HL-60 (cell line): ENCODE measurements around the gene DBNL.
A peak's percentile ranks its signal among the peaks of the same experiment; 100 is the strongest.

Experiments
- DNase-seq, 2 experiments: peaks; one replicate each; pipeline ENCODE4 v3.0.0-alpha.2; 2010 to 2020; ENCODE audit warnings: low read depth in 1 of 2, low spot score in 1 of 2
- H3K27ac ChIP-seq: fragments of 250-450 bp; sonication (Bioruptor Pico); replicated peaks from 2 replicates; pipeline ENCODE4 v1.5.1; 2020; ENCODE audit warnings: mild to moderate bottlenecking, moderate library complexity
- H3K27me3 ChIP-seq: fragments of 250-450 bp; sonication (Bioruptor Pico); 2 replicates; pipeline ENCODE4 v1.5.1; 2021; ENCODE audit warnings: mild to moderate bottlenecking, moderate library complexity; ENCODE audit not compliant: insufficient read depth, poor library complexity, severe bottlenecking
- H3K4me3 ChIP-seq: replicated peaks from 2 replicates; pipeline ENCODE4 v1.5.1; 2011; ENCODE audit warnings: mild to moderate bottlenecking, control low read depth, low read length; ENCODE audit not compliant: insufficient read depth
- GABPA ChIP-seq: IDR thresholded peaks from 2 replicates; pipeline ENCODE4 v1.6.1; 2012; ENCODE audit warnings: low read depth
- POLR2AphosphoS5 ChIP-seq: IDR thresholded peaks from 2 replicates; pipeline ENCODE4 v1.6.1; 2012; ENCODE audit warnings: low read depth
- REST ChIP-seq: IDR thresholded peaks from 2 replicates; pipeline ENCODE4 v1.6.1; 2012; ENCODE audit warnings: low read depth; ENCODE audit not compliant: insufficient replicate concordance
- SPI1 ChIP-seq: IDR thresholded peaks from 2 replicates; pipeline ENCODE4 v1.6.1; 2012; ENCODE audit warnings: low read depth, mild to moderate bottlenecking, borderline replicate concordance
- TF ChIP-seq, protein P1 (sequence below): IDR thresholded peaks from one replicate; pipeline ENCODE4 v1.5.1; 2011; ENCODE audit warnings: low read length, control low read depth, inconsistent platforms; ENCODE audit not compliant: insufficient read depth

Gene DBNL

GRCh38 chr7:44098092-44099068, 53.9 kb downstream of the DBNL start:
- H3K4me3 ChIP-seq: no peak overlapping the region
- DNase-seq: no peak
- H3K27ac ChIP-seq: peak overlapping the region; percentile 78

DNA sequence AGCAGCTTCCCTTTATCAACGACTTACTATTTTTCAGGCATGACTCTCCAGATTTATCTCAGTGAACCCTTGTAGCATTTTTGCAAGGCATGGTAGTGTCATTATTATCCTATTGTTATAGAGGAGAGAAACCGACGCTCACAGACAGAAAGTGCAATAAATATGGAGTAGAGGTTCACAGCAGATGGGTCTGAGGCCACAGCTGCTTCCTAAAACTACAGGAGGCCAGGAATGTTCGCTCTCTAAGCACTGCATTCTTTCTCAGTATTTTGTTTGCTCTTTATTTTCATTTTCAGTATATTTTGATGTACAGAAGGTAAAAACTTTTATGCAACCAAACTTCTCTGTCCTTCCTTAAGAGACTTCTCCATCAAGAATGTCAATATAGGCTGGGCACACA, 55.2 kb downstream of the DBNL start:
- Histone ChIP-seq H3K27ac (0 out of 2 replicates have a peak overlapping the region, but pooled peaks have one; percentile 2), H3K4me3 (no peak overlapping the region), H3K27me3 (peaks cover under 1% of the 10 kb centered on the region)
- no peak for DNase-seq
- no peak for TF ChIP-seq SPI1
- no peak for TF ChIP-seq REST
- no peak for TF ChIP-seq GABPA
- TF ChIP-seq, protein P1, sequence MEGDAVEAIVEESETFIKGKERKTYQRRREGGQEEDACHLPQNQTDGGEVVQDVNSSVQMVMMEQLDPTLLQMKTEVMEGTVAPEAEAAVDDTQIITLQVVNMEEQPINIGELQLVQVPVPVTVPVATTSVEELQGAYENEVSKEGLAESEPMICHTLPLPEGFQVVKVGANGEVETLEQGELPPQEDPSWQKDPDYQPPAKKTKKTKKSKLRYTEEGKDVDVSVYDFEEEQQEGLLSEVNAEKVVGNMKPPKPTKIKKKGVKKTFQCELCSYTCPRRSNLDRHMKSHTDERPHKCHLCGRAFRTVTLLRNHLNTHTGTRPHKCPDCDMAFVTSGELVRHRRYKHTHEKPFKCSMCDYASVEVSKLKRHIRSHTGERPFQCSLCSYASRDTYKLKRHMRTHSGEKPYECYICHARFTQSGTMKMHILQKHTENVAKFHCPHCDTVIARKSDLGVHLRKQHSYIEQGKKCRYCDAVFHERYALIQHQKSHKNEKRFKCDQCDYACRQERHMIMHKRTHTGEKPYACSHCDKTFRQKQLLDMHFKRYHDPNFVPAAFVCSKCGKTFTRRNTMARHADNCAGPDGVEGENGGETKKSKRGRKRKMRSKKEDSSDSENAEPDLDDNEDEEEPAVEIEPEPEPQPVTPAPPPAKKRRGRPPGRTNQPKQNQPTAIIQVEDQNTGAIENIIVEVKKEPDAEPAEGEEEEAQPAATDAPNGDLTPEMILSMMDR: no peak
- no peak for TF ChIP-seq POLR2AphosphoS5

More at GRCh38 chr7:44098092-44099068, 53.9 kb downstream of the DBNL start:
- no peak for TF ChIP-seq REST
- no peak for TF ChIP-seq POLR2AphosphoS5
- TF ChIP-seq GABPA: no peak
- TF ChIP-seq, protein P1: no peak
- TF ChIP-seq SPI1: no peak
- no peaks in the 10 kb centered on the region for H3K27me3 ChIP-seq

DNA sequence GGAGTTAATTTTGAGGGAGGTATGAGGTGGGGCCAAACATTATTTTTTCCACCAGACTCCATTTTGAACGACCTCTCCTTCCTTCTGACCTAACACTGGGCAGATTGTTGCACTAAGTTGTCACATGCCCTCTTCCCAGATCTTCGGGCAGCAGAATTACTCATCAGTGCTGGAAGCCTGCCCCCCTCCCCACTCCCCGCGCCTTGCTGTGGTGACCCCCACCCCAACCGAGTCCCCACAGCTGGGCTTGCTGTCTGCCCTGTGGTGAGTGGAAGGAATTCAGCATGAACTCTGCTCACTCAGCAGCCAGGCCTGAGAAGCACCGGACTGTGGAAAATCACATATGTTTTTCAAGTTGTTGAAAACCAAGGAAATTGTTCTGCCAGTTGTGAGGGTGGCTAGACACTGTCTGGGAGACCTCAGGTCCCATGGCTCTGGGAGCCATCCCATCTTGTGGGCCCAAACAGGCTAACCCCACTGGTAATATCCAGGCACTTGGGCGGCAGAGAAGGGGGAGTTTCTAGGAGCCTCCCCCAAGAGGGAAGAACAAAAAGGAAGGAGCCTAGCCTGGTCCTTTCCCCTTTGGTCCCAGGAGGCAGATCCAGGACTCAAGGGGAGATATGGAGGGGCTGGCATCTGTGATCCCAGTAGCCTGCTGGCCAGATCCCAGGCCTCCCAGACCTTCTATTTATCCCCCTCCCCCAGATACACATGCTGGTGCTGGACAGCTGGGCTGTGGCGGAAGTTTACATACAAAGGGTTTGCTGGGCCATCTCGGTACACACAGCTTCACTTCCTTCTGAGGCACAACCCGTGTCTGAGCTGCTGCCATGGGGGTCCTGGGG, 56.2 kb downstream of the DBNL start:
- no peak overlapping the region for H3K4me3 ChIP-seq
- peaks cover 6% of the 10 kb centered on the region for H3K27me3 ChIP-seq
- no peak for DNase-seq
- 0 out of 2 replicates have a peak overlapping the region, but pooled peaks have one; percentile 28 for H3K27ac ChIP-seq
- TF ChIP-seq GABPA: no peak
- no peak for TF ChIP-seq POLR2AphosphoS5
- TF ChIP-seq, protein P1: no peak
- no peak for TF ChIP-seq SPI1
- TF ChIP-seq REST: no peak
